Articular chondrocyte of knee joint (primary cell): Measurements from ENCODE around the gene SLC44A3. TPM values are rescaled to one million over a fixed set of nuclear protein-coding genes. Genes with fewer than 3 reads are reported as not detected.

Experiments
- total RNA-seq: library from RNA; depleted of rRNA; stranded (reverse); fragments of >200 nt; gene quantifications from 2 replicates; pipeline ENCODE4 v1.2.3, GENCODE V29; 2012

SLC44A3 gene
- 4.3 and 5.6 TPM in 2 replicates for total RNA-seq

GRCh38 chr1:94819945-94820746 is at the start of gene SLC44A3:
Gene SLC44A3 (plus strand): TSS chr1:94820357. CDS start chr1:94820452, 95 bp downstream.

DNA sequence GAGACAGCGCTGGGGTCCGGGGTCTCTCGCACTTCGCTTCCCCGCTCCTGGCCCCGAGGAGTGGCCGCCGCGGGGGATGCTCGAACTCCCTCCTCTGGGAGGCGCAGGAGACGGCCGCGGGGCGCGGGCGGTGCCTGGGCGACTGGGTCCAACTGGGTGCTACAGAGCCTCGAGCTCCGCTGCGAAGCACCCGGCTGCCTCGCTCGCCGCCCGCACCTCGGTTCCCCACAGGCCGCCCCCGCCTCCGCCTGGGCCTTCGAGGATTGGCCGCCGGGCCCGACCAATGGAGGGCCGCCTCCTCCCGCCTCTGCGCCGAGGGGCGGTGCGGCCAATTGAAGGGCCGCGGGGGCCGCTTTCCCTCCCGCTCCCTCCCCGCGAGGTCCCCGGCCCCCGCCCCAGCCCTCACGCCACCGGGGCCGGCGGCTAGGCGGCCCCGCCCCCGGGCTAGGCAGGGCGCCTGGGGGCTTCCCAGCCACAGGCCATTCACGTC is 106.8 kb downstream of the SLC44A3 start, which contains the start of gene CNN3:
CNN3 (minus strand) TSS at position 196 of the 490 bp plus-strand sequence. CDS start 216 bp downstream, outside the sequence.

Other genes starting within 250 kb of the SLC44A3 start
- 360 and 376 TPM in 2 replicates for gene CNN3, start 106.8 kb downstream of the SLC44A3 start, total RNA-seq